NCI-H1436 treated with DMSO at 0.1 percent for 48 hours (cell line): ENCODE results near the gene LIMS2.

Source experiments
- DNase-seq: peaks from one replicate; lab custom pipeline; 2025; lab: John Stamatoyannopoulos, UW

The LIMS2 gene

DNA sequence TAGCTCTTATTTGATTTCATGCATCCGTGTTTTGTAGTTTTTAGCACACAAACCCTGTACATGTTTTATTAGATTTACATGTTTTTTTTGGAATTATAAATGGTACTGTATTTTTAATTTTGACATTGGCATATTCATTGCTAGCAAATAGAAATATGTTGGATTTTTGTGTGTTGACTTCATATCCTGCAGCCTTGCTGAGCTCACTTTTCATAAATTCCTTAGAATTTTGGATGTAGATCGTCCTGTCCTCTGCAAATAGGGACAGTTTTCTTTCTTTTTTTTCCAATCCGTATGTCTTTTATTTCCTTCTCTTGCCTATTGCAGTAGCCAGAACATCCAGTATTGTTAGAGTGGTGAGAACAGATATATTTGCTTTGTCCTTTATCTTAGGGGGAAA is 76.1 kb downstream of the LIMS2 start:
- no peak for DNase-seq

DNA sequence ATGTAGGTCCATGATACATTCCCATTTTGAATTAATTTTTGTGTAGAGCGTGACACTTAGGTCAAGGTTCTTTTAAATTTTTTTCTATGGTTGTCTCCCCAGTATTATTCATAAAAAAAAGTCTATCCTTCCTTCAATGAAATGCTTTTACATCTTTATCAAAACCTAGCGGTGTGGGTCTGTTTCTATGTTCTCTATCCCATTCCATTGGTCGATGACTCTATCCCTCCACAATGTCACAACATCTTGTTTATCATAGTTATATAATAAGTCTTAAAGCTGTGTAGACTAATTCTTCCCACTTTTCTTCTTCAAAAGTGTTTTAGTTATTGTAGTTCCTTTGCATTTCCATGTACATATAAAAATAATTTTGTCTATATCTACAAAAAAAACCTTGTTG is 76.6 kb downstream of the LIMS2 start:
- DNase-seq, result no peak

DNA sequence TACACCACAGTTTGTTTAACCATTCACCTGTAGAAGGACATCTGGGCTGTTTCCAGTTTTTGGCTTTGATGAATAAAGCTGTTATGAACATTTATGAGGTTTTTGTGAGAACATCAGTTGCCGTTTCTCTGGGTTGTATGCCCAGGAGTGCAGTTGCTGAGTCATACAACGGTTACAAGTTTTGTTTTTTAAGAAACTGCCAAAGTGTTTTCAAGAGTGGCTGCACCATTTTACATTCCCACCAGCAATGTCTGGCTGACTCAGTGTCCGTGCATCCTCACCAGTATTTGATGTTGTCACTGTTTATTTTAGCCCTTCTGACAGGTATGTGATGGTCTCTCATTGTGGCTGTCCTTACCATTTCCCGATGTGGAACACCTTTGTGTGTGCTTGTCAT is 77.3 kb downstream of the LIMS2 start:
- no peak for DNase-seq

DNA sequence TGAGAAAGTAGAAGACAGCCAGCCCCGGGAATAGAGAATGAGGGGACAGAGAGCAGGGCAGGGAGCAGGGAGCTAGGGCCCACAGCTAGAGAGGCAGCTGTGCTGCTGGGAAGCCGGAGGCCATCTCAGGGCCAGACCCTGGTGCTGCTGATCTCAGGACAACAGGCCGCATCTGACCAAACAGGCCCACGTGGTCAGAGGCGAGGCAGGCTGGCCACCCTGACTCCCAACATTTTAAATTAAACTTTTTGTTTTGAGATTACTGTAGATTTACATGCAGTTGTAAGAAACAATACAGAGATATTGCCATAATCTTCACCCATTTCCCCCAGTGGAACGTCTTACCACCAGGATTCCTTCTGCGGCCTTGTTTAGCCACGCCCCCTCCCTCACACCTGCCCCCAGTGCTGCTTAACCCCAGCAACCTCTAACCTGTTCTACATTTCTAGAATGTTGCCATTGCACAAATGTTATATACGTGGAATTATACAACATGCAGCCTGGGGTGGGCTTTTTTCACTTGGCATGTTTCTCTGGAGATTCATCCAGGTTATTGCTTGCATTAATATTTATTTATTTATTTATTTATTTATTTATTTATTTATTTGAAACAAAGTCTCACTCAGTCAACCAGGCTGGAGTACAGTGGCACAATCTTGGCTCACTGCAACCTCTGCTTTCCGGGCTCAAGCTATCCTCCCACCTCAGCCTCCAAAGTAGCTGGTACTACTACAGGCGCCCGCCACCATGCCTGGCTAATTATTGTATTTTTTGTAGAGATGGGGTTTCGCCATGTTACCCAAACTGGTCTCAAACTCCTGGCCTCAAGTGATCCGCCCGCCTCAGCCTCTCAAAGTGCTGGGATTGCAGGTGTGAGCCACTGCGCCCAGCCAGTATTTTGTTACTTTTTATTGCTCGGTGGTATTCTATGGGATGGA is 78.0 kb downstream of the LIMS2 start:
- DNase-seq, result no peak

DNA sequence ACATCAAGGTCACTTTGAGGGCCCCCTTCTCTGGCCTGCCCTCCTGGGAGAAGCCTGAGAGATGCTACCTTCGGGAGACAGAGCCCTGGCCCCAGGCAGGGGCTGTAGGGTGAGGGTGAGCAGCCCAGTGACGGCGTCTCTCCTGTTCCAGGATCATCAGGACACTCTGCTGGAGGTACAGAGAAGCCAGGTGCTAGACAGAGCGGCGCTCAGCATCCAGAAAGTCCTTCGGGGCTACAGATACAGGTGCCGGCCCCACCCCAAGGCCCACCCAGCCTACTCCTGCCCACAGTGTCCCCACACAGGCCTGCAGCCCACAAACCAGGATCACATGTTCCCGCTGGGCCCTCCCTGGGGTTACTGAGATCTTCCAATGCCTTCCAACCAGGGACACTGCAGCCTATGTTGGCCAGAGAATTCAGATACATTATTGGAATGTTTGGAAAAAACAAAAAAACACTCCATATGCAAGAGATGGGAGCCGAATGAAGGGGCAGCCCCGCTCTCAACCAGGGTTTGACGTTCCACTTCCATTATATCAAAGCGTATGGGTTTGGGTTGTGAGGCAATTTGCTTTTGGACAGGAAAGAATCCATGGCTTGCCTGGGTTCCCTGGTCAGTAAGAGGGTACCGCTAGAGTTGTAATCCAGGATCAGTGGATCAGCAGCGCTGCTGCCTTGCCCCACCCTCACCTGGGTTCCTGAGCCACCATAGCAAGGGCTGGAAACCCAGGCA is 78.9 kb downstream of the LIMS2 start:
- no peak for DNase-seq

DNA sequence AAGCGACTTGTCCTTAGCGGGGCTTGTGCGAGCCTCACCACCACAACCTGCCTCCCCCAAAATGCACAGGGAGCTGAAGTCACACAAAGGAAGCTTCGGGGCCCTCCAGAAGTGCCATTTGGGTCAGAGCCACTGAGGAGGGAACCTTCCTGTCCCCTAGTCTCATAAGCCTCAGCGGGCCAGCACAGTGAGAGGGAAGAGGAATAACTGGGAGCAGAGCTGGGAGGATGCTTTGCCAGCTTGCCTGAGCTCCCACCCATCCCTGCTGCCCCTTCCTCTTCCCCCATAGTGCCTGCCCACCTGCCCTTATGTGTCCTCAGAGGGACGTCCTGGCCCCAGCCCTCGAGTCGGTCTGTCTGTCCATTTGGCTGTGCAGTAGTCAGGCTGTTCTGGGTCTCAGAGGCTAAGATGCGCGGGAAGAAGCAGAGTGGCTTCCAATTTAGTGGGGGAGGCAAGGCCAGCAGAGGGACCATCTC is 81.2 kb downstream of the LIMS2 start:
- DNase-seq, result no peak

DNA sequence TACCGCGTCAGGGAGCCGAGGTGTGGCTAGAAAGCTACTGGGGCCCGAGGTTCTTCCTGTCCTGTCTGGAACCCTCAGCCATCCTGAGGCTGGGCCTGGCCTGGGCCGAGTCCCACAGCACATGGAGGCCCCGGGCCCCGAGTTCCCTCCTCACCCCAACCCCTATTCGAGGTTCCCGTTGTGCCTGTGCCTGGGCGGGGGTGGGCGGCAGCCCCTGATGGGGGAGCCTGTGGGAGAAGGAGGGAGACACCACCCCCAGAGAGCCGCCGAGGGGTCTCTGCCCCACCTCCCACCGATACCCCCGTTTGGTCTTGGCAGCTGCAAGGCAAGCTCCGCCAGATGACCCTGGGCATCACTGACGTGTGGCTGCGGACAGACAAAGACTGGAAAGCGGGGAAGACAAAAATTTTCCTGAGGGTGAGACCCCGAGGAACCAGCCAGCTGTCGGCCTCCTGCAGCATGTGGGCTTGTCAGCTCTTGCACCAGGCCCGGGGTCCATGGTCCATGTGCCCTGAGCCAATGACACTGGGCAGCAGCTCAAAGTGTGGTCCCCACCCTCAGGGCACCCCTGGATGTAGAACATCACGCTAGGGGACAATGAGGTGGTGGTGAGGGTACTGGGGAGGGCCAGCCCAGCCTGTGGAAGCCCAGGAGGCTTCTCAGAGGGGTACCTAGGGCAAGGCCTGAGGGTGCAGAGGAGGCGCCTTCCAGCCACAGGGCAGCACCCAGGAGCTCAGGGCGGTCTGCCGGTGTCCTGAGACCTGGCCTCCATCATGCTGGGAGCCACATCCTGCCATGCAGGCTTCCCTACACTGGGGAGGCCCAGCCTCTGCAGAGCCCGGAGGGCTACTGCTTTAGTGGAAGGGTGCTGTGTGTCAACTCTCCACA is 81.9 kb downstream of the LIMS2 start:
- no peak for DNase-seq

DNA sequence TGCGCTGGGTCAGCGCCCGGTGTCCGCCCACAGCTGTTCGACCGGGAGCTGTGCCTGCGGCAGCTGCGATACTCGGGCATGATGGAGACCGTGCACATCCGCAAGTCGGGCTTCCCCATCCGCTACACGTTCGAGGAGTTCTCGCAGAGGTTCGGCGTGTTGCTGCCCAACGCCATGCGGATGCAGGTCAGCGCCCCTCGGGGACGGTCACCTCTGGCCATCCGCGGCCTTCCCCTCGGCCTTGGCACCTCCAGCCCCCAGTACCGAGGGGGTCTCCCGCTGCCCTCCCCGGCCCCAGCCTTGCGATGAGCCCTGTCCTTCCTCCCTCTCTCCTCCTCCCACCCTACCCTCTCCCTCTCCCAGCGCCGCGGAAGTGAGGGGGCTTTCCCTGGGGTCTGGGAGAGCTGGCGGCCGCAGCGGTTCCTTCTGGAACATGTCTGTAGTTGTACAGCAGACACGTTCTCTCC is 82.5 kb downstream of the LIMS2 start:
- no peak for DNase-seq

DNA sequence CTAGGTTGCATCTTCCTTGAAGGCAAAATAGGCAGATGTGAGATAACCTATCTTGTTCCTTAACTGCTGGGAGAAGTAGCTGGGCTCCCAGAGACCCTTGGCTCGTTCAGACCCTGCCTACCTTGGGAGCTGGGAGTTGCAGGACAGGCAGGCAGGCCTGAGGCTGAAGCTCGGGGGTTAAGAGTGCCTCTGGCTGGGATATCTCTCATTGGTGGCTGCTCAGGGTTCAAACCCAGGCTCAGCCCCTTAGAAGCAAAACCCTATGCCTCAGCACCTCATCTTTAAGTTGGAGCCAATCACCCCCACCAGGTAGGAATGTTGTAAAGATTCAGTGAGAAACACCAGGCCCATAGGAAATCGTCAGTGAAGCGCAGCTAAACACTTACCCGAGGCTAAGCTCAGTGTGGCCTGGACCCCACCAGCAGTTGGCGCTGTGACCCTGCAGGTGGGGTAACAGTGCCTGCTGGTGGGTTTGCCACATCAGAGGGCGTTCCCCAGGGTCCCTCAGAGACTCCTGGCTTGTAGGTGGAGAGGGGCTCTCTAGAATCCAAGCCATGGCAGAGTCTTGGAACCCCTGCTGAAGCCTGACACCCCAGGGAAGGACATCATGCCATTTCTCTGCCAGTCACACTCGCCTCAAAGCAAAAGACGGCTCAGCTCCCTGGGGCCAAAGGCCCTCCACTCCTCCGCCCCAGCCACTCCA is 84.0 kb downstream of the LIMS2 start:
- DNase-seq, result no peak

DNA sequence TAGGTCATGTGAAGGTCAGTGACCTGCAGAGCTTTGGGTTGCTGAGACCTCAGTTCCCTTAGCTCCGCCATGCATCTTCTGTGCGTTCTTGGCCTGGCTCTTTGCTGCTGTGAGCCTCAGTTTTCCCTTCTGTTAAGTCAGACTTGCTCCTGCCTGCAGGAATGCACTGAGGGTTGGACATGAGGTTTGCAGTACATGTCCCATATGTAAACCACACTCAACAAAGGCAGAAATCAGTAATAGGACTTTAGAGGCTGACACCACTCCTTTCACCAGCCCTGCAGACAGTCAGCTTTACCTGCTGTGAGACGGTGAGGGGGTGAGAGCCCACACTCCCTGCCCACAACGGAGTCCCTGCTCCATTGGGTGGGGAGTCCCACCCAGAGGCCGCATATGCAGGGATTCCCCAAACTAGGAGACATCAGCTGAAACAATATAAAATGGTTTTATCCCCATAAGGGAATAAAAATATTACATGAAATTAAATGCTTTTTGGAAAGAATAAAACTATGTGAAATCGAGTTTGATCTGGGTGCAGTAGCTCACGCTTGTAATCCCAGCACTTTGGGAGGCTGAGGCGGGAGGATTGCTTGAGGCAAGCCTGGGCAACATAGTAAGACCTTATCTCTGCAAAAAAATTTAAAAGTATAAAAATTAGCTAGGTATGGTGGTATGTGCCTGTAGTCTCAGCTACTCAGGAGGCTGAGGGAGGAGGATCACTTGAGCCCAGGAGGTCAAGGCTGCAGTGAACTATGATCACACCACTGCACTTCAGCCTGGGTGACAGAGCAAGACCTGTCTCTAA is 84.7 kb downstream of the LIMS2 start:
- no peak for DNase-seq

DNA sequence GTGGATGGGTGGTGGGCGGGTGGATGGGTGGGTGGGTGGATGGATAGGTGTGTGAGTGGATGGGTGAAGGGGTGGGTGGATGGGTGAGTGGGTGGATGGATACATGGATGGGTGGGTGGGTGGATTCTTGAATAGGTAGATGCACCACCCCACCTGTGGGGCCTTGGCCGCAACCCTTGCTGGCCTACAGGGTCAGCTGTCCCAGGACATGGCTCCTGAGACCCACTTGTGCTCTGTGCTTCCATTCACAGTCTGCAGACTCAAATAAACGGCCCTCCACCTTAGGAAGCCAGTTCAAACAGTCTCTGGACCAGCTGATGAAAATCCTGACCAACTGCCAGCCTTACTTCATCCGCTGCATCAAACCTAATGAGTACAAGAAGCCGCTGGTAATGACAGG is 85.5 kb downstream of the LIMS2 start:
- no peak for DNase-seq

DNA sequence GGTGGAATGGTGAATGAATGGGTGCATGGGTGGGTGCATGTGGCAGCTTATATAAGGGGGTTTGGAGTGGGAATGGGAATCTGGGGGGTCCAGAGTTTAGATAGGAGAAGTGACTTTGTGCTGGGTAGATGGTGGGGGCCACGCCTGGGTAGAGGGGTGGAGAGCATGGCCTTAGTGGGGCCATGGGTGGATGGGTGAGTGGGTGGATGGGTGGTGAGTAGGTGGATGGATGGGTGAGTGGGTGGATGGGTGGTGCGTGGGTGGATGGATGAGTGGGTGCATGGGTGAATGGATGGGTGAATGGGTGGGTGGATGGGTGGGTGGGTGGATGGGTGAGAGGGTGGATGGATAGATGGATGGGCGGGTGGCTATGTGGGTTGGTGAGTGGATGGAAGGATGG is 86.0 kb downstream of the LIMS2 start:
- no peak for DNase-seq
